ENCODE measurements around the gene GGA2. TPM values are rescaled to one million over a fixed set of nuclear protein-coding genes. Genes with fewer than 3 reads are reported as not detected.

GGA2 gene
- total RNA-seq, 3 donors from 2014 or later, result 42.9 to 72.0 (median 61.9) TPM

GRCh38 chr16:23502466-23502865, 7.8 kb downstream of the GGA2 start:
- H3K27ac ChIP-seq, result no peak overlapping the region
- peaks cover 0 to 4% of the 10 kb centered on the region in 2 donors for H3K4me1 ChIP-seq
- H3K27me3 ChIP-seq, result no peaks in the 10 kb centered on the region
- no peak for DNase-seq (ENCODE audit: low spot score in 2 of 2)
- H3K36me3 ChIP-seq, result no peaks in the 10 kb centered on the region
- no peaks in the 10 kb centered on the region for H3K9me3 ChIP-seq
- intact Hi-C loops (cut with DNase I; ENCODE audit: low total_unique reads), result no loop called here
- no peak for TF ChIP-seq POLR2AphosphoS5 (IDR thresholded peaks at IDR 0.05)
- TF ChIP-seq POLR2A (IDR thresholded peaks at IDR 0.05), result no peak
- TF ChIP-seq CTCF (IDR thresholded peaks at IDR 0.05), result no peak
- H3K4me3 ChIP-seq, result no peak overlapping the region

GRCh38 chr16:23501291-23501690, 9.0 kb downstream of the GGA2 start:
- intact Hi-C loops (cut with DNase I; ENCODE audit: low total_unique reads), result no loop called here
- Histone ChIP-seq H3K27ac (no peak overlapping the region), H3K4me3 (no peak overlapping the region), H3K4me1 (peaks cover 0 to 9% of the 10 kb centered on the region in 2 donors), H3K36me3 (no peaks in the 10 kb centered on the region), H3K9me3 (no peaks in the 10 kb centered on the region), H3K27me3 (no peaks in the 10 kb centered on the region)
- DNase-seq (ENCODE audit: low spot score in 2 of 2), result no peak
- TF ChIP-seq CTCF (IDR thresholded peaks at IDR 0.05) (no peak), POLR2AphosphoS5 (IDR thresholded peaks at IDR 0.05) (no peak), POLR2A (IDR thresholded peaks at IDR 0.05) (no peak)

- DNase-seq (ENCODE audit: low spot score in 2 of 2), result no peak
- peaks cover 0 to 9% of the 10 kb centered on the region in 2 donors for H3K4me1 ChIP-seq
- TF ChIP-seq POLR2AphosphoS5 (IDR thresholded peaks at IDR 0.05) (no peak), CTCF (IDR thresholded peaks at IDR 0.05) (no peak), POLR2A (IDR thresholded peaks at IDR 0.05) (no peak)
- no peaks in the 10 kb centered on the region for H3K36me3 ChIP-seq
- H3K27me3 ChIP-seq, result no peaks in the 10 kb centered on the region
- intact Hi-C loops (cut with DNase I; ENCODE audit: low total_unique reads), result no loop called here
- H3K4me3 ChIP-seq, result no peak overlapping the region
- H3K9me3 ChIP-seq, result no peaks in the 10 kb centered on the region
- no peak overlapping the region for H3K27ac ChIP-seq
Observed at GRCh38 chr16:23500862-23501225, 9.4 kb downstream of the GGA2 start.

- H3K27me3 ChIP-seq, result no peaks in the 10 kb centered on the region
- H3K9me3 ChIP-seq, result no peaks in the 10 kb centered on the region
- TF ChIP-seq CTCF (IDR thresholded peaks at IDR 0.05), result no peak
- no peak for TF ChIP-seq POLR2A (IDR thresholded peaks at IDR 0.05)
- no peak for TF ChIP-seq POLR2AphosphoS5 (IDR thresholded peaks at IDR 0.05)
- H3K4me1 ChIP-seq, result peaks cover 0 to 9% of the 10 kb centered on the region in 2 donors
- H3K27ac ChIP-seq, result peak overlapping the region in 1 of 2 donors; percentile 86
- no peak overlapping the region for H3K4me3 ChIP-seq
- DNase-seq (ENCODE audit: low spot score in 2 of 2), result no peak
- intact Hi-C loops (cut with DNase I; ENCODE audit: low total_unique reads), result no loop called here
- no peaks in the 10 kb centered on the region for H3K36me3 ChIP-seq
Observed at GRCh38 chr16:23500212-23500861, 10.0 kb downstream of the GGA2 start.

GRCh38 chr16:23499801-23500200, 10.5 kb downstream of the GGA2 start:
- Histone ChIP-seq H3K36me3 (no peaks in the 10 kb centered on the region), H3K27me3 (no peaks in the 10 kb centered on the region), H3K4me3 (no peak overlapping the region), H3K27ac (peak overlapping the region in 1 of 2 donors; percentile 86), H3K9me3 (no peaks in the 10 kb centered on the region), H3K4me1 (peaks cover 0 to 9% of the 10 kb centered on the region in 2 donors)
- intact Hi-C loops (cut with DNase I; ENCODE audit: low total_unique reads), result no loop called here
- DNase-seq (ENCODE audit: low spot score in 2 of 2), result no peak
- no peak for TF ChIP-seq CTCF (IDR thresholded peaks at IDR 0.05)
- no peak for TF ChIP-seq POLR2A (IDR thresholded peaks at IDR 0.05)
- TF ChIP-seq POLR2AphosphoS5 (IDR thresholded peaks at IDR 0.05), result no peak

All from breast epithelium (tissue), 4 donors.